ENCODE results near the gene ARHGEF33. TPM values are rescaled to one million over a fixed set of nuclear protein-coding genes. Genes with fewer than 3 reads are reported as not detected.

Gene ARHGEF33
- polyA plus RNA-seq, 1 of the 3 experiments (the other 2 are of a cell fraction) = 0.25 TPM

DNA sequence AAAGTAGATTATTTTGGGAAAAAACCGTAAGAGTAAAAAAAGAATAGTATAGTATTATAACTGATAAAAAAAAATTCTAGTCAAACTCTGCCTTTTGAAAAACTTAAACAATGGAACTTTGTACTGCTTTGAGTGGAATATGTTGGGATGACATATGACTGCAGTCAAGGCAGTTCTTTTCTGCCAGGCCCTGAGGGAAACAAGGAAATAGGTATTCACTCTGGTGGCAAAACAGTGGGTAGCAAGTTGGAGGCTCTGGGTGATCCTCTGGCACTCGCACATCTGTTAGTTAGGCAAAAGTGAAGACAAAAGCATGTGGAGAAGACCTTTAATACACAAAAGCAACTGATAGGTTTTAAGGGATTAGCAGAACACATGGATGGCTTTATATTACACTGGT is 102.2 kb downstream of the ARHGEF33 start:
- no peak overlapping the region for H3K4me2 ChIP-seq
- H3K9ac ChIP-seq = no peak overlapping the region
- H3K36me3 ChIP-seq (replicated peaks in 1 of 2; ENCODE audit: control insufficient read depth in 1 of 2, insufficient read depth in 2 of 2, low read length in 1 of 2) = peaks cover 70 to 91% of the 10 kb centered on the region in 2 experiments
- DNase-seq = no peak
- no peaks in the 10 kb centered on the region for H3K27me3 ChIP-seq (ENCODE audit: insufficient read depth)
- no peaks in the 10 kb centered on the region for H3F3A ChIP-seq (replicated peaks; ENCODE audit: insufficient read depth)
- no peaks in the 10 kb centered on the region for H3K9me2 ChIP-seq
- H3K4me1 ChIP-seq (ENCODE audit: control insufficient read depth in 1 of 2, insufficient read depth in 2 of 2, low read depth in 1 of 2, low read length in 1 of 2) = no peaks in the 10 kb centered on the region
- no peaks in the 10 kb centered on the region for H3K79me2 ChIP-seq (ENCODE audit: insufficient read depth)
- TF ChIP-seq RAD21 (IDR thresholded peaks at IDR 0.05; ENCODE audit: low read length) = no peak
- no peak for TF ChIP-seq POLR2AphosphoS5 (IDR thresholded peaks at IDR 0.05; ENCODE audit: low read depth, low read length)
- TF ChIP-seq MXI1 (IDR thresholded peaks at IDR 0.05; ENCODE audit: low read depth, low read length) = no peak
- no peak for TF ChIP-seq TAF1 (IDR thresholded peaks at IDR 0.05; ENCODE audit: borderline replicate concordance, low read depth, low read length)
- TF ChIP-seq RFX5 (IDR thresholded peaks at IDR 0.05; ENCODE audit: low read length) = no peak
- no peak for TF ChIP-seq FOSL2 (IDR thresholded peaks at IDR 0.05; ENCODE audit: borderline replicate concordance, low read depth)
- TF ChIP-seq, protein P1, sequence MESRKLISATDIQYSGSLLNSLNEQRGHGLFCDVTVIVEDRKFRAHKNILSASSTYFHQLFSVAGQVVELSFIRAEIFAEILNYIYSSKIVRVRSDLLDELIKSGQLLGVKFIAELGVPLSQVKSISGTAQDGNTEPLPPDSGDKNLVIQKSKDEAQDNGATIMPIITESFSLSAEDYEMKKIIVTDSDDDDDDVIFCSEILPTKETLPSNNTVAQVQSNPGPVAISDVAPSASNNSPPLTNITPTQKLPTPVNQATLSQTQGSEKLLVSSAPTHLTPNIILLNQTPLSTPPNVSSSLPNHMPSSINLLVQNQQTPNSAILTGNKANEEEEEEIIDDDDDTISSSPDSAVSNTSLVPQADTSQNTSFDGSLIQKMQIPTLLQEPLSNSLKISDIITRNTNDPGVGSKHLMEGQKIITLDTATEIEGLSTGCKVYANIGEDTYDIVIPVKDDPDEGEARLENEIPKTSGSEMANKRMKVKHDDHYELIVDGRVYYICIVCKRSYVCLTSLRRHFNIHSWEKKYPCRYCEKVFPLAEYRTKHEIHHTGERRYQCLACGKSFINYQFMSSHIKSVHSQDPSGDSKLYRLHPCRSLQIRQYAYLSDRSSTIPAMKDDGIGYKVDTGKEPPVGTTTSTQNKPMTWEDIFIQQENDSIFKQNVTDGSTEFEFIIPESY (IDR thresholded peaks at IDR 0.05; ENCODE audit: borderline replicate concordance, low read depth) = no peak
- TF ChIP-seq NFIC (IDR thresholded peaks at IDR 0.05; ENCODE audit: borderline replicate concordance) = no peak
- TF ChIP-seq, protein P2, sequence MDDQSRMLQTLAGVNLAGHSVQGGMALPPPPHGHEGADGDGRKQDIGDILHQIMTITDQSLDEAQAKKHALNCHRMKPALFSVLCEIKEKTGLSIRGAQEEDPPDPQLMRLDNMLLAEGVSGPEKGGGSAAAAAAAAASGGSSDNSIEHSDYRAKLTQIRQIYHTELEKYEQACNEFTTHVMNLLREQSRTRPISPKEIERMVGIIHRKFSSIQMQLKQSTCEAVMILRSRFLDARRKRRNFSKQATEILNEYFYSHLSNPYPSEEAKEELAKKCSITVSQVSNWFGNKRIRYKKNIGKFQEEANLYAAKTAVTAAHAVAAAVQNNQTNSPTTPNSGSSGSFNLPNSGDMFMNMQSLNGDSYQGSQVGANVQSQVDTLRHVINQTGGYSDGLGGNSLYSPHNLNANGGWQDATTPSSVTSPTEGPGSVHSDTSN (IDR thresholded peaks at IDR 0.05) = no peak
- no peak for TF ChIP-seq GATA2 (CRISPR knock-in tag; IDR thresholded peaks at IDR 0.05)
- no peak for TF ChIP-seq CHD2 (IDR thresholded peaks at IDR 0.05; ENCODE audit: low read length, partially characterized antibody)
- TF ChIP-seq SMC3 (IDR thresholded peaks at IDR 0.05; ENCODE audit: low read depth, low read length) = no peak
- TF ChIP-seq YY1 (IDR thresholded peaks at IDR 0.05; ENCODE audit: low read depth) = no peak
- no peak for TF ChIP-seq TEAD4 (IDR thresholded peaks at IDR 0.05; ENCODE audit: borderline replicate concordance, insufficient read depth)
- no peak for TF ChIP-seq RXRA (IDR thresholded peaks at IDR 0.05; ENCODE audit: borderline replicate concordance, low read depth)
- TF ChIP-seq, protein P3, sequence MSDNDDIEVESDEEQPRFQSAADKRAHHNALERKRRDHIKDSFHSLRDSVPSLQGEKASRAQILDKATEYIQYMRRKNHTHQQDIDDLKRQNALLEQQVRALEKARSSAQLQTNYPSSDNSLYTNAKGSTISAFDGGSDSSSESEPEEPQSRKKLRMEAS (IDR thresholded peaks at IDR 0.05; ENCODE audit: low read depth) = no peak
- WGBS (ENCODE audit: low lambda C conversion rate) = 94% methylated on average over 2 of the region's 2 CpGs
- no peaks in the 10 kb centered on the region for H3K9me3 ChIP-seq
- H4K20me1 ChIP-seq (ENCODE audit: insufficient read depth) = no peaks in the 10 kb centered on the region
- POLR2A ChIA-PET = no interaction called here
- H3K27ac ChIP-seq (ENCODE audit: low read depth in 2 of 2, low read length in 1 of 2) = no peak overlapping the region
- no peak overlapping the region for H2AFZ ChIP-seq (ENCODE audit: low read depth)
- H3K4me3 ChIP-seq (ENCODE audit: low read depth in 2 of 2, low read length in 1 of 2) = no peak overlapping the region
- CTCF ChIA-PET = interaction anchor here (0.8 to 2.6 kb wide), 2 partner anchors 9 to 237 kb away, joined by 5 to 12 read pairs; no protein-coding TSS in a partner anchor

Measured in SK-N-SH (cell line).